Mesenchymal stem cell (in vitro differentiated cells and primary cell): ENCODE results near the gene CACNA1C.

Experiments
- DNase-seq: peaks from one replicate; pipeline ENCODE4 v3.0.0-alpha.2; 2013
- H2AFZ ChIP-seq: one replicate; pipeline ENCODE4 v1.6.1; 2013; ENCODE audit warnings: low read depth, mild to moderate bottlenecking, control low read depth, inconsistent platforms, low read length, moderate library complexity
- H2AK5ac ChIP-seq: 2 replicates; pipeline ENCODE4 v1.6.1; 2013; ENCODE audit warnings: low read length, moderate library complexity, mild to moderate bottlenecking, inconsistent platforms; ENCODE audit not compliant: severe bottlenecking
- H2BK120ac ChIP-seq: one replicate; pipeline ENCODE4 v1.6.1; 2013; ENCODE audit warnings: low read depth, mild to moderate bottlenecking, inconsistent platforms, low read length, moderate library complexity
- H2BK12ac ChIP-seq, 2 experiments: one replicate each; pipeline ENCODE4 v1.6.1; 2013; ENCODE audit warnings: inconsistent platforms in 2 of 2, low read length in 2 of 2, mild to moderate bottlenecking in 2 of 2, moderate library complexity in 2 of 2, control low read depth in 1 of 2
- H2BK15ac ChIP-seq: one replicate; pipeline ENCODE4 v1.6.1; 2013; ENCODE audit warnings: mild to moderate bottlenecking, low read depth, inconsistent platforms; ENCODE audit not compliant: poor library complexity, severe bottlenecking
- H2BK5ac ChIP-seq: 2 replicates; pipeline ENCODE4 v1.6.1; 2013; ENCODE audit warnings: low read depth, mild to moderate bottlenecking, low read length, control low read depth, inconsistent platforms; ENCODE audit not compliant: poor library complexity, severe bottlenecking
- H3K14ac ChIP-seq, 2 experiments: one replicate each; pipeline ENCODE4 v1.6.1; 2013; ENCODE audit warnings: inconsistent platforms in 2 of 2, low read length in 2 of 2, control low read depth in 1 of 2, mild to moderate bottlenecking in 1 of 2, moderate library complexity in 1 of 2
- H3K18ac ChIP-seq, 2 experiments: one replicate each; pipeline ENCODE4 v1.6.1; 2013; ENCODE audit warnings: inconsistent platforms in 2 of 2, low read length in 2 of 2, control low read depth in 1 of 2, low read depth in 1 of 2, mild to moderate bottlenecking in 1 of 2
- H3K23ac ChIP-seq, 2 experiments: one replicate each; pipeline ENCODE4 v1.6.1; 2013; ENCODE audit warnings: inconsistent platforms in 2 of 2, low read length in 2 of 2, mild to moderate bottlenecking in 2 of 2, moderate library complexity in 2 of 2, control low read depth in 1 of 2
- H3K27ac ChIP-seq: 2 replicates; pipeline ENCODE4 v1.5.1; 2013; ENCODE audit warnings: mild to moderate bottlenecking, moderate library complexity, low read length, control low read depth, inconsistent platforms; ENCODE audit not compliant: poor library complexity, severe bottlenecking
- H3K27me3 ChIP-seq, 2 experiments: 2 replicates each; pipeline versions ENCODE4 v1.6.1 to v1.7.0; 2013; ENCODE audit warnings: low read length in 2 of 2, mild to moderate bottlenecking in 2 of 2, moderate library complexity in 2 of 2, control low read depth in 1 of 2, inconsistent platforms in 1 of 2; ENCODE audit not compliant: control insufficient read depth in 1 of 2, insufficient read depth in 1 of 2
- H3K36me3 ChIP-seq, 2 experiments: 2 replicates each; pipeline versions ENCODE4 v1.6.1 to v1.7.0; 2013; ENCODE audit warnings: low read length in 2 of 2, control low read depth in 1 of 2, inconsistent platforms in 1 of 2, low read depth in 1 of 2, mild to moderate bottlenecking in 1 of 2; ENCODE audit not compliant: insufficient read depth in 2 of 2, control insufficient read depth in 1 of 2
- H3K4ac ChIP-seq, 2 experiments: one replicate each; pipeline ENCODE4 v1.6.1; 2013; ENCODE audit warnings: inconsistent platforms in 2 of 2, low read length in 2 of 2, mild to moderate bottlenecking in 2 of 2, moderate library complexity in 2 of 2, control low read depth in 1 of 2, low read depth in 1 of 2
- H3K4me1 ChIP-seq: 2 replicates; pipeline ENCODE4 v1.6.1; 2013; ENCODE audit warnings: low read depth, low read length, control low read depth; ENCODE audit not compliant: control insufficient read depth, insufficient read depth
- H3K4me2 ChIP-seq: 2 replicates; pipeline ENCODE4 v1.6.1; 2013; ENCODE audit warnings: low read length, mild to moderate bottlenecking, inconsistent platforms; ENCODE audit not compliant: poor library complexity, severe bottlenecking
- H3K4me3 ChIP-seq, 2 experiments: 2 replicates each; pipeline versions ENCODE4 v1.5.1 to v1.7.0; 2013; ENCODE audit warnings: low read length in 2 of 2, mild to moderate bottlenecking in 2 of 2, control low read depth in 1 of 2, low read depth in 1 of 2; ENCODE audit not compliant: insufficient read depth in 1 of 2
- H3K79me1 ChIP-seq: replicated peaks from 2 replicates; pipeline ENCODE4 v1.6.1; 2013; ENCODE audit warnings: mild to moderate bottlenecking, control low read depth, low read length, inconsistent platforms; ENCODE audit not compliant: poor library complexity, severe bottlenecking
- H3K9ac ChIP-seq: 2 replicates; pipeline ENCODE4 v1.7.0; 2013; ENCODE audit warnings: mild to moderate bottlenecking, low read length, moderate library complexity
- H3K9me3 ChIP-seq: 2 replicates; pipeline ENCODE4 v1.7.0; 2013; ENCODE audit warnings: mild to moderate bottlenecking, low read length; ENCODE audit not compliant: control insufficient read depth
- H4K8ac ChIP-seq: one replicate; pipeline ENCODE4 v1.6.1; 2013; ENCODE audit warnings: inconsistent platforms, mild to moderate bottlenecking, low read length, moderate library complexity
- H4K91ac ChIP-seq: one replicate; pipeline ENCODE4 v1.6.1; 2013; ENCODE audit warnings: mild to moderate bottlenecking, low read length, inconsistent platforms
- WGBS: methylation state at CpG from one replicate; pipeline ENCODE4 v1.1.7; 2013; ENCODE audit warnings: mixed read lengths; 5-methylcytosine and 5-hydroxymethylcytosine counted together

Gene CACNA1C

GRCh38 chr12:2307550-2307949 lies 254.8 kb downstream of the CACNA1C start:
- H3K27me3 ChIP-seq, result peaks cover 0 to 11% of the 10 kb centered on the region in 2 experiments
- H3K4me2 ChIP-seq, result no peak overlapping the region
- no peak overlapping the region for H4K91ac ChIP-seq
- H3K4me3 ChIP-seq, result no peak overlapping the region
- peaks cover 6% of the 10 kb centered on the region for H3K9me3 ChIP-seq
- no peak overlapping the region for H3K4ac ChIP-seq
- peaks cover 0 to 3% of the 10 kb centered on the region in 2 experiments for H3K36me3 ChIP-seq
- no peak overlapping the region for H2BK12ac ChIP-seq
- H3K4me1 ChIP-seq, result peaks cover 8% of the 10 kb centered on the region
- H2BK15ac ChIP-seq, result no peak overlapping the region
- H3K9ac ChIP-seq, result no peak overlapping the region
- no peak overlapping the region for H2AFZ ChIP-seq
- H2BK120ac ChIP-seq, result no peak overlapping the region
- no peak overlapping the region for H3K18ac ChIP-seq
- 92% methylated on average over 1 of the region's 3 CpGs for WGBS
- H4K8ac ChIP-seq, result no peak overlapping the region
- no peak overlapping the region for H3K27ac ChIP-seq
- H3K14ac ChIP-seq, result no peak overlapping the region
- no peak overlapping the region for H2AK5ac ChIP-seq
- no peak overlapping the region for H2BK5ac ChIP-seq
- H3K23ac ChIP-seq, result no peak overlapping the region
- DNase-seq, result no peak
- no peaks in the 10 kb centered on the region for H3K79me1 ChIP-seq

GRCh38 chr12:2309647-2310046 lies 256.9 kb downstream of the CACNA1C start:
- no peak overlapping the region for H4K8ac ChIP-seq
- H3K4me2 ChIP-seq, result no peak overlapping the region
- no peak overlapping the region for H3K27ac ChIP-seq
- H2BK5ac ChIP-seq, result no peak overlapping the region
- no peak overlapping the region for H2BK120ac ChIP-seq
- 84% methylated on average over 5 of the region's 5 CpGs for WGBS
- no peak overlapping the region for H2BK12ac ChIP-seq
- peak overlapping the region in 1 of 2 experiments; percentile 68 for H3K18ac ChIP-seq
- peaks cover 8% of the 10 kb centered on the region for H3K4me1 ChIP-seq
- no peak overlapping the region for H3K4me3 ChIP-seq
- H3K9ac ChIP-seq, result no peak overlapping the region
- no peaks in the 10 kb centered on the region for H3K27me3 ChIP-seq
- H3K14ac ChIP-seq, result no peak overlapping the region
- H3K4ac ChIP-seq, result no peak overlapping the region
- no peak overlapping the region for H2AFZ ChIP-seq
- peaks cover 0 to 3% of the 10 kb centered on the region in 2 experiments for H3K36me3 ChIP-seq
- H3K9me3 ChIP-seq, result peaks cover 6% of the 10 kb centered on the region
- DNase-seq, result no peak
- H3K23ac ChIP-seq, result no peak overlapping the region
- H2AK5ac ChIP-seq, result no peak overlapping the region
- no peak overlapping the region for H4K91ac ChIP-seq
- H2BK15ac ChIP-seq, result no peak overlapping the region
- H3K79me1 ChIP-seq, result no peaks in the 10 kb centered on the region

GRCh38 chr12:2311020-2311778 lies 258.4 kb downstream of the CACNA1C start:
- peak overlapping the region; percentile 28 for H4K91ac ChIP-seq
- H3K14ac ChIP-seq, result peak overlapping the region in 1 of 2 experiments; percentile 35
- H2AFZ ChIP-seq, result peak overlapping the region; percentile 80
- H3K4me1 ChIP-seq, result peaks cover 4% of the 10 kb centered on the region
- DNase-seq, result peak; percentile 45
- H3K4me2 ChIP-seq, result no peak overlapping the region
- H3K9me3 ChIP-seq, result peaks cover 6% of the 10 kb centered on the region
- H3K36me3 ChIP-seq, result peaks cover 0 to 3% of the 10 kb centered on the region in 2 experiments
- H3K27me3 ChIP-seq, result no peaks in the 10 kb centered on the region
- peak overlapping the region; percentile 82 for H4K8ac ChIP-seq
- WGBS, result 23% methylated on average over 15 of the region's 15 CpGs
- H2BK5ac ChIP-seq, result no peak overlapping the region
- H3K4me3 ChIP-seq, result peak overlapping the region in 1 of 2 experiments; percentile 43
- H2BK15ac ChIP-seq, result peak overlapping the region; percentile 93
- H3K4ac ChIP-seq, result peak overlapping the region; percentile 15 to 90
- H3K79me1 ChIP-seq, result no peaks in the 10 kb centered on the region
- peak overlapping the region in 1 of 2 experiments; percentile 86 for H3K23ac ChIP-seq
- H2AK5ac ChIP-seq, result peak overlapping the region; percentile 29
- no peak overlapping the region for H3K27ac ChIP-seq
- H2BK12ac ChIP-seq, result peak overlapping the region in 1 of 2 experiments; percentile 88
- H3K18ac ChIP-seq, result peak overlapping the region; percentile 8 to 95
- no peak overlapping the region for H2BK120ac ChIP-seq
- peak overlapping the region; percentile 50 for H3K9ac ChIP-seq

DNA sequence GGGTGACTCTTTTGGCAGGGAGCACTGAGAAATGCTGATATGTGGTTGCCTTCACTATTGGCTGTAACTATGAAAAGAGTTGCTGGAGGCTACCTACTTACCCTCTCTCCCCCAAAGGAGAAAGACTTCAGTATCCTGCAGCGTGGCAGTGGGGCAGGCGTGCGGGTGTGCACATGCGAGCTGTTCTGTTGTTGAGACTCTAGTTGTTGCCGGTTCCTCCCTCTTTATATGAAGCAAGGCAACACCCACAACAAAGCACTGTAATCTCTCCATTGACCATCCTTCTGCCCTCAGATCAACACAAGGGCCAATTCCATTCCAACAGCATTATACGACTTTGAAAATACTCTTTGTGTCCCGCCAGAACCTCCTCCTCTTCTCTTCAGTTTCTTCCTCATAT lies 259.4 kb downstream of the CACNA1C start:
- no peak overlapping the region for H3K4me2 ChIP-seq

More for the DNA sequence above, 259.4 kb downstream of the CACNA1C start:
- Histone ChIP-seq H2BK5ac (no peak overlapping the region), H3K14ac (no peak overlapping the region), H2BK120ac (no peak overlapping the region), H3K23ac (no peak overlapping the region), H3K9me3 (peaks cover 6% of the 10 kb centered on the region), H3K4me1 (peaks cover 3% of the 10 kb centered on the region), H3K18ac (peak overlapping the region; percentile 18 to 24), H3K9ac (no peak overlapping the region), H2AK5ac (no peak overlapping the region), H2BK12ac (peak overlapping the region; percentile 45 to 67), H2AFZ (no peak overlapping the region), H3K27ac (no peak overlapping the region), H3K4ac (peak overlapping the region in 1 of 2 experiments; percentile 30), H3K79me1 (no peaks in the 10 kb centered on the region), H3K4me3 (no peak overlapping the region), H4K91ac (no peak overlapping the region), H3K36me3 (peaks cover 0 to 3% of the 10 kb centered on the region in 2 experiments), H4K8ac (peak overlapping the region; percentile 22), H3K27me3 (no peaks in the 10 kb centered on the region), H2BK15ac (no peak overlapping the region)
- WGBS, result 88% methylated on average over 6 of the region's 7 CpGs
- DNase-seq, result no peak
